NCI-H2171 treated with DMSO at 0.1 percent for 48 hours (cell line): ENCODE measurements around the gene AOPEP.

ENCODE experiments used
- DNase-seq: peaks from one replicate; lab custom pipeline; 2025; lab: John Stamatoyannopoulos, UW

AOPEP gene

GRCh38 chr9:94896512-94896911 lies 170.0 kb downstream of the AOPEP start:
- DNase-seq: no peak

- no peak for DNase-seq
These were observed 173.1 kb downstream of the AOPEP start for GRCh38 chr9:94899464-94900221.

- no peak for DNase-seq
These were observed 173.9 kb downstream of the AOPEP start for GRCh38 chr9:94900222-94901018.

- no peak for DNase-seq
These were observed 174.5 kb downstream of the AOPEP start for GRCh38 chr9:94901019-94901363.

GRCh38 chr9:94903961-94904421 lies 177.5 kb downstream of the AOPEP start:
- no peak for DNase-seq

- no peak for DNase-seq
These were observed 178.3 kb downstream of the AOPEP start for GRCh38 chr9:94904806-94905205.

GRCh38 chr9:94905606-94906005 lies 179.1 kb downstream of the AOPEP start:
- DNase-seq: no peak

- no peak for DNase-seq
These were observed 179.7 kb downstream of the AOPEP start for GRCh38 chr9:94906181-94906580.

GRCh38 chr9:94906713-94907112 lies 180.2 kb downstream of the AOPEP start:
- DNase-seq: no peak

- no peak for DNase-seq
These were observed 180.9 kb downstream of the AOPEP start for GRCh38 chr9:94907264-94907936.

GRCh38 chr9:94908011-94908563 lies 181.6 kb downstream of the AOPEP start:
- DNase-seq: no peak

GRCh38 chr9:94908583-94909249 lies 182.2 kb downstream of the AOPEP start:
- no peak for DNase-seq

GRCh38 chr9:94909250-94909894 lies 182.9 kb downstream of the AOPEP start:
- DNase-seq: no peak

- DNase-seq: no peak
These were observed 183.6 kb downstream of the AOPEP start for GRCh38 chr9:94909965-94910730.

- no peak for DNase-seq
These were observed 184.7 kb downstream of the AOPEP start for GRCh38 chr9:94911211-94911610.

GRCh38 chr9:94911986-94912635 lies 185.6 kb downstream of the AOPEP start:
- DNase-seq: no peak

GRCh38 chr9:94912700-94913249 lies 186.3 kb downstream of the AOPEP start:
- no peak for DNase-seq

GRCh38 chr9:94913550-94913949 lies 187.1 kb downstream of the AOPEP start:
- DNase-seq: no peak
